ENCODE data around the gene VIPAS39. TPM values are rescaled to one million over a fixed set of nuclear protein-coding genes. Genes with fewer than 3 reads are reported as not detected.

Gene VIPAS39
- total RNA-seq, 1 donor from 2014 or later = 15.3 TPM

DNA sequence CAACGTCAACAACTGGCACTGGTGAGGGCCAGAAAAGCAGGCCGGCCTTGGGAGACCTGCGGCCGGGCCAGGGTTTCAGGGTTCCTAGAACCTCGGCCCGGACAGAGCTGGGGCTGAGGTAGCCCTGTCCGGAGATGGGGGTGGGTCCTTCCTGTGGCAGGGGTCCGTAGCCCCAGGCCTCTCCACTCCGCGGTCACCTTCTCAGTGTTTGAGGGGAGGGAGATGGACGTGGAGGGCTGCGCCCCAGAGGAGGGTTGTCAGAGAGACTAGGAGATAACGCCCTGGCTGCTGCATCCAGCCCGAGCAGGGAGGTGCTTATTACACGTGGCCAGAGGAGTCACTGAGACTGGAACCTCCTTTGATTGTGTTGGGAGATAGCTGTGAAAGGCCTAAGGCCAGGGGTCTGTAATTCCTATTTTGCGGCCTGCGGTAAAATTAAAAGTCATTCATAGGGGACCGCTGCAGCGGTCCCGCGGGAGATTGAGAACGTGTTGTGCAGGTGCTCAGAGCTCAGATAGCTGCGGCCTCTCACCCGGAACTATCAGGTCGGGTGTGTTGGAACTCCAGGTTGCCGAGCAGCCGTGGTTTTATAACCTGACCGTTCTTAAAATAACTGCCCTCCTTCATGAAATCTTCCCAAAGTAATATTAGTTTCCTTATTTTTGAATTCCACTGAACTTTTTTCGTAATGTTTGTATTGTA, 999 bp upstream of the VIPAS39 start:
- POLR2A ChIA-PET = interaction anchor here (0.6 to 3.5 kb wide), 4 partner anchors 10 to 157 kb away, joined by 4 to 32 read pairs (median 11); partner anchors contain the start of genes GSTZ1, POMT2, SAMD15 and TMED8
- DNase-seq (peak; percentile 39), ATAC-seq (ENCODE audit: low read depth) (peak; percentile 3)
- CTCF ChIA-PET = interaction anchor here (0.8 to 2.3 kb wide), 2 partner anchors 95 to 142 kb away, joined by 4 to 7 read pairs; no protein-coding TSS in a partner anchor
- TF ChIP-seq, protein P1, sequence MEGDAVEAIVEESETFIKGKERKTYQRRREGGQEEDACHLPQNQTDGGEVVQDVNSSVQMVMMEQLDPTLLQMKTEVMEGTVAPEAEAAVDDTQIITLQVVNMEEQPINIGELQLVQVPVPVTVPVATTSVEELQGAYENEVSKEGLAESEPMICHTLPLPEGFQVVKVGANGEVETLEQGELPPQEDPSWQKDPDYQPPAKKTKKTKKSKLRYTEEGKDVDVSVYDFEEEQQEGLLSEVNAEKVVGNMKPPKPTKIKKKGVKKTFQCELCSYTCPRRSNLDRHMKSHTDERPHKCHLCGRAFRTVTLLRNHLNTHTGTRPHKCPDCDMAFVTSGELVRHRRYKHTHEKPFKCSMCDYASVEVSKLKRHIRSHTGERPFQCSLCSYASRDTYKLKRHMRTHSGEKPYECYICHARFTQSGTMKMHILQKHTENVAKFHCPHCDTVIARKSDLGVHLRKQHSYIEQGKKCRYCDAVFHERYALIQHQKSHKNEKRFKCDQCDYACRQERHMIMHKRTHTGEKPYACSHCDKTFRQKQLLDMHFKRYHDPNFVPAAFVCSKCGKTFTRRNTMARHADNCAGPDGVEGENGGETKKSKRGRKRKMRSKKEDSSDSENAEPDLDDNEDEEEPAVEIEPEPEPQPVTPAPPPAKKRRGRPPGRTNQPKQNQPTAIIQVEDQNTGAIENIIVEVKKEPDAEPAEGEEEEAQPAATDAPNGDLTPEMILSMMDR (IDR thresholded peaks at IDR 0.05) = no peak
- H3K4me1 Mint-ChIP-seq = peaks cover 30% of the 10 kb centered on the region
- peaks cover 63% of the 10 kb centered on the region for H3K36me3 Mint-ChIP-seq (ENCODE audit: low read depth)
- intact Hi-C loops (cut with micrococcal nuclease) = loop anchor here (1.0 to 10.0 kb wide), 7 partner anchors 39 to 1304 kb away; partner anchors contain the start of genes CIPC, GPATCH2L and ISM2
- H3K9me3 Mint-ChIP-seq = no peaks in the 10 kb centered on the region
- peak overlapping the region; percentile 100 for H3K4me3 Mint-ChIP-seq
- H3K27me3 Mint-ChIP-seq = no peaks in the 10 kb centered on the region
- peak overlapping the region; percentile 100 for H3K27ac Mint-ChIP-seq

- CTCF ChIA-PET = interaction anchor here (1.0 kb wide), 1 partner anchor 136 kb away, joined by 3 read pairs; the partner anchor contains the start of gene GSTZ1
- H3K27ac Mint-ChIP-seq = peak overlapping the region; percentile 100
These were observed 283 bp downstream of the VIPAS39 start for GRCh38 chr14:77457115-77457521.

DNA sequence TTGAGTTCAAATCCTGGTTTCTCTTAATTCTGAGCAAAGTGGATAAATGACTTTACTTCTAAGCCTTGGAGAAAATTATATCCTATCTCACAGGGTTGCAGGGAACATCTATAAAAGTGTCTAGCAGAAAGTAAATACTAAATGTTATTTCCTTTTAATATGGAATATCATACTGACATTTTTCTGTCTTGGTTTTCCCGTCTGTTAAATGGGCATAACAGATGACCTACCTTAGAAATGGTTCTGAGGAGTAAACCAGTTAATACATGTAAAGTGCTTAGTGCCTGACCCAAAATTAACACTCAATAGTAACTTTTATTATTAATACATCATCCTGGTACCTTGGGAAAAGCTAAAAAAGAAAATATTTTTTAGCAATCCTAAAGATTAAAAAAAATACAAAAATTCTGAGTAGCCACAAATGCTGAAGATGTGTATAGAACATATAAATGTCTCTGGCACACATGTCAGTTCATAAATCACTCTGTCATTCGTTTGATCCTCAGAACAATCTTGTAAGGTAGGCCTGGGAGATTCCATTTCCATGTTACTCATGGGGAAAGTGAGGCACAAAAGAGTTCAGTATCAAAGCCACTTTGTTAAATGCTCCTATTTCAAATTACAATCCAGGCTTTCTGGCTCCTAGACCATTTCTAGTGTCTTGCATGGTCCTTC, 1.3 kb downstream of the VIPAS39 start:
- TF ChIP-seq, protein P1 (IDR thresholded peaks at IDR 0.05) = no peak
- intact Hi-C loops (cut with micrococcal nuclease) = loop anchor here (2.0 to 10.0 kb wide), 3 partner anchors 41 to 1301 kb away; partner anchors contain the start of genes GPATCH2L and ISM2
- Mint-ChIP-seq H3K9me3 (no peaks in the 10 kb centered on the region), H3K27me3 (no peaks in the 10 kb centered on the region), H3K27ac (no peak overlapping the region), H3K4me3 (peak overlapping the region; percentile 100), H3K36me3 (ENCODE audit: low read depth) (peaks cover 60% of the 10 kb centered on the region), H3K4me1 (peaks cover 30% of the 10 kb centered on the region)
- ChIA-PET POLR2A (interaction anchor here (1.2 to 3.5 kb wide), 3 partner anchors 79 to 250 kb away, joined by 3 to 32 read pairs (median 15); partner anchors contain the start of genes GSTZ1, POMT2, SAMD15 and TMED8), CTCF (no interaction called here)
- ATAC-seq (ENCODE audit: low read depth) = no peak
- DNase-seq = no peak

More at GRCh38 chr14:77457115-77457521, 283 bp downstream of the VIPAS39 start:
- ATAC-seq (ENCODE audit: low read depth) (no peak), DNase-seq (no peak)
- peaks cover 30% of the 10 kb centered on the region for H3K4me1 Mint-ChIP-seq
- POLR2A ChIA-PET = interaction anchor here (0.6 to 3.5 kb wide), 7 partner anchors 80 to 644 kb away, joined by 3 to 32 read pairs (median 4); partner anchors contain the start of genes ANGEL1, GSTZ1, POMT2 and SAMD15
- peaks cover 60% of the 10 kb centered on the region for H3K36me3 Mint-ChIP-seq (ENCODE audit: low read depth)
- TF ChIP-seq, protein P1 (IDR thresholded peaks at IDR 0.05) = no peak
- H3K9me3 Mint-ChIP-seq = no peaks in the 10 kb centered on the region
- intact Hi-C loops (cut with micrococcal nuclease) = loop anchor here (1.0 to 10.0 kb wide), 10 partner anchors 40 to 1302 kb away; partner anchors contain the start of genes ADCK1, ALKBH1, GPATCH2L and GSTZ1
- no peaks in the 10 kb centered on the region for H3K27me3 Mint-ChIP-seq
- peak overlapping the region; percentile 100 for H3K4me3 Mint-ChIP-seq

GRCh38 chr14:77442196-77442595, 15.2 kb downstream of the VIPAS39 start:
- CTCF ChIA-PET = no interaction called here
- no peak for DNase-seq
- no peaks in the 10 kb centered on the region for H3K27me3 Mint-ChIP-seq

More at GRCh38 chr14:77442196-77442595, 15.2 kb downstream of the VIPAS39 start:
- H3K4me1 Mint-ChIP-seq = no peaks in the 10 kb centered on the region
- no peaks in the 10 kb centered on the region for H3K9me3 Mint-ChIP-seq
- ATAC-seq (ENCODE audit: low read depth) = no peak
- intact Hi-C loops (cut with micrococcal nuclease) = no loop called here
- peaks cover 61% of the 10 kb centered on the region for H3K36me3 Mint-ChIP-seq (ENCODE audit: low read depth)
- H3K27ac Mint-ChIP-seq = no peak overlapping the region
- H3K4me3 Mint-ChIP-seq = no peak overlapping the region
- TF ChIP-seq, protein P1 (IDR thresholded peaks at IDR 0.05) = no peak
- POLR2A ChIA-PET = interaction anchor here (0.6 kb wide), 1 partner anchor 118 kb away, joined by 3 read pairs; no protein-coding TSS in a partner anchor
